ENCODE results near the gene PRPF4. TPM values are rescaled to one million over a fixed set of nuclear protein-coding genes. Genes with fewer than 3 reads are reported as not detected.
"Not testable (repeated sequence)": the region's sequence is repeated elsewhere in the genome, so short reads cannot be mapped to it uniquely, and the experiment has no call there.

Gene PRPF4
- total RNA-seq, 6 experiments from 2014 or later, result 6.9 to 13.0 (median 10.1) TPM

GRCh38 chr9:113289091-113289490 is 13.6 kb downstream of the PRPF4 start:
- Histone ChIP-seq H3K27ac (no peak overlapping the region), H3K4me1 (no peaks in the 10 kb centered on the region), H3K27me3 (no peaks in the 10 kb centered on the region), H3K36me3 (peaks cover 5 to 87% (median 44%) of the 10 kb centered on the region in 4 donors), H3K9me3 (no peaks in the 10 kb centered on the region), H3K4me3 (no peak overlapping the region)
- DNase-seq, result no peak
- 60% methylated on average over 1 of the region's 2 CpGs for WGBS (ENCODE audit: insufficient coverage, low coverage, low lambda C conversion rate, missing lambda C conversion rate)
- no peak for TF ChIP-seq CTCF (IDR thresholded peaks at IDR 0.05)
- TF ChIP-seq POLR2A (IDR thresholded peaks at IDR 0.05), result no peak
- intact Hi-C loops (cut with DNase I), result no loop called here
- ATAC-seq, result no peak

- intact Hi-C loops (cut with DNase I), result no loop called here
- TF ChIP-seq CTCF (IDR thresholded peaks at IDR 0.05) (no peak), POLR2A (IDR thresholded peaks at IDR 0.05) (no peak)
- no peaks in the 10 kb centered on the region for H3K27me3 ChIP-seq
- ATAC-seq, result no peak
- DNase-seq, result no peak
- 87% methylated on average over 6 of the region's 6 CpGs for WGBS (ENCODE audit: insufficient coverage, low coverage, low lambda C conversion rate, missing lambda C conversion rate)
- no peaks in the 10 kb centered on the region for H3K9me3 ChIP-seq
- no peak overlapping the region for H3K4me3 ChIP-seq
- H3K4me1 ChIP-seq, result no peaks in the 10 kb centered on the region
- no peak overlapping the region for H3K27ac ChIP-seq
- peaks cover 5 to 77% (median 39%) of the 10 kb centered on the region in 4 donors for H3K36me3 ChIP-seq
Measured at GRCh38 chr9:113290052-113290607, 14.7 kb downstream of the PRPF4 start.

GRCh38 chr9:113293285-113293878 is 17.9 kb downstream of the PRPF4 start:
- no peaks in the 10 kb centered on the region for H3K4me1 ChIP-seq
- no peaks in the 10 kb centered on the region for H3K9me3 ChIP-seq
- H3K4me3 ChIP-seq, result no peak overlapping the region
- DNase-seq, result no peak
- no peak for TF ChIP-seq CTCF (IDR thresholded peaks at IDR 0.05)
- no peak for TF ChIP-seq POLR2A (IDR thresholded peaks at IDR 0.05)
- 96% methylated on average over 7 of the region's 7 CpGs for WGBS (ENCODE audit: insufficient coverage, low coverage, low lambda C conversion rate, missing lambda C conversion rate)
- H3K27me3 ChIP-seq, result no peaks in the 10 kb centered on the region
- ATAC-seq, result no peak
- H3K27ac ChIP-seq, result no peak overlapping the region
- intact Hi-C loops (cut with DNase I), result no loop called here
- H3K36me3 ChIP-seq, result peaks cover 5 to 47% (median 26%) of the 10 kb centered on the region in 4 donors

- intact Hi-C loops (cut with DNase I), result not testable (repeated sequence)
Measured at GRCh38 chr9:113296247-113296646, 20.8 kb downstream of the PRPF4 start.

GRCh38 chr9:113296796-113297558 is 21.5 kb downstream of the PRPF4 start:
- no peak overlapping the region for H3K4me3 ChIP-seq
- WGBS (ENCODE audit: insufficient coverage, low coverage, low lambda C conversion rate, missing lambda C conversion rate), result 63% methylated on average over 9 of the region's 9 CpGs
- TF ChIP-seq CTCF (IDR thresholded peaks at IDR 0.05), result no peak
- TF ChIP-seq POLR2A (IDR thresholded peaks at IDR 0.05), result no peak
- DNase-seq (no peak), ATAC-seq (no peak)
- H3K9me3 ChIP-seq, result no peaks in the 10 kb centered on the region
- H3K36me3 ChIP-seq, result peaks cover 0 to 11% (median 4%) of the 10 kb centered on the region in 4 donors
- no peaks in the 10 kb centered on the region for H3K4me1 ChIP-seq
- no peak overlapping the region for H3K27ac ChIP-seq
- H3K27me3 ChIP-seq, result no peaks in the 10 kb centered on the region
- intact Hi-C loops (cut with DNase I), result no loop called here

More at GRCh38 chr9:113296247-113296646, 20.8 kb downstream of the PRPF4 start:
- ATAC-seq, H3K9me3 ChIP-seq, H3K27me3 ChIP-seq, DNase-seq, H3K27ac ChIP-seq, H3K4me1 ChIP-seq, H3K4me3 ChIP-seq: not testable (repeated sequence)
- H3K36me3 ChIP-seq, result peaks cover 0 to 18% (median 10%) of the 10 kb centered on the region in 4 donors
- 90% methylated on average over 8 of the region's 8 CpGs for WGBS (ENCODE audit: insufficient coverage, low coverage, low lambda C conversion rate, missing lambda C conversion rate)
